Measurements from ENCODE around the gene ZNF3. TPM values are rescaled to one million over a fixed set of nuclear protein-coding genes. Genes with fewer than 3 reads are reported as not detected.

The ZNF3 gene
- total RNA-seq, 1 donor, result 37.4 TPM

DNA sequence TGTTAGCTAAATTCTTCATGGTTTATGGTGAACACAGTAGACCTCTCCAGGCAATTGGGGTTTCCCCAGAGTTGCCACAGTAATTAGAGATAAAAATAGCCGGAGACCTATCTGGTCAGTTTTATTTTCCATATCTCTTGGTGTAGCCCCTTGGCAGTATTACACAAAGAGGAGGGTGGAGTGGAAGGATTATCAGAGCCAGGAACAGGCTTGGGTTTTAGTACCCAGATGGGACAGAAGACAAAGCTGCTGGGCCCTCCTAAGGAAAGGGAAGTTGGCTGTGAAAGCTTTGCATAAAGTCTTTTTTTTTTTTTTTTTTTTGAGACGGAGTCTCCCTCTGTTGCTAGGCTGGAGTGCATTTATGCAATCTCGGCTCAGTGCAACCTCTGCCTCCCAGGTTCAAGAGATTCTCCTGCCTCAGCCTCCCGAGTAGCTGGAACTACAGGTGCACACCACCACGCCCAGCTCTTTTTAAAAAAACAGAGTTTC is 22.2 kb downstream of the ZNF3 start:
- Histone ChIP-seq H3K9me3 (ENCODE audit: low read depth, low read length) (no peaks in the 10 kb centered on the region), H3K4me1 (ENCODE audit: insufficient read depth, low read length) (no peaks in the 10 kb centered on the region), H3K4me3 (ENCODE audit: low read length) (no peak overlapping the region), H3K27me3 (ENCODE audit: insufficient read depth, low read length) (no peaks in the 10 kb centered on the region)

DNA sequence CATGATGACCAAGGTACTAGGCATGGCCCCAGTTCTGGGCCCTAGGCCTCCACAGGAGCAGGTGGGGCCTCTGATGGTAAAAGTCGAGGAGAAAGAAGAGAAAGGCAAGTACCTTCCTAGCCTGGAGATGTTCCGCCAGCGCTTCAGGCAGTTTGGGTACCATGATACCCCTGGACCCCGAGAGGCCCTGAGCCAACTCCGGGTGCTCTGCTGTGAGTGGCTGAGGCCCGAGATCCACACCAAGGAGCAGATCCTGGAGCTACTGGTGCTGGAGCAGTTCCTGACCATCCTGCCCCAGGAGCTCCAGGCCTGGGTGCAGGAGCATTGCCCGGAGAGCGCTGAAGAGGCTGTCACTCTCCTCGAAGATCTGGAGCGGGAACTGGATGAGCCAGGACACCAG is 24.5 kb downstream of the ZNF3 start:
- no peaks in the 10 kb centered on the region for H3K4me1 ChIP-seq (ENCODE audit: insufficient read depth, low read length)

DNA sequence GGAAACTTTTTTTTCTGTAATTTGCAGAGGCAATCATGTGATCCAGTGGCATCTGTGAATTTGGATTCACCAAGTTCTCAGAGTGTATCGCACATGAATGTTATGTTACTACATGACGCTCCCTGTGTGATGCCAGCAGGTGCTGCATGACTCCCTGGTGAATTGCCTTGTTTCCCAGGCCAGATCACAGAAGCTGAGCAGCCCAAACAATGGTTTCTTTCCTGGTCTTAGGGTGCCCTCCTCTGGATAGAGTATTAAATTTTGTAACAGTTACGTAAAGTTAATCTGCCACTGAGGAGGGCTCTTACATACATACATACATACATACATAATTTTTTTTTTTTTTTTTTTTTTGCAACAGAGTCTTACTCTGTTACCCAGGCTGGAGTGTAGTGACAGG is 28.3 kb downstream of the ZNF3 start:
- H3K27me3 ChIP-seq (ENCODE audit: insufficient read depth, low read length), result no peaks in the 10 kb centered on the region
- no peak overlapping the region for H3K4me3 ChIP-seq (ENCODE audit: low read length)
- no peaks in the 10 kb centered on the region for H3K9me3 ChIP-seq (ENCODE audit: low read depth, low read length)
- peaks cover 12% of the 10 kb centered on the region for H3K4me1 ChIP-seq (ENCODE audit: insufficient read depth, low read length)

More for the DNA sequence above, 24.5 kb downstream of the ZNF3 start:
- H3K4me3 ChIP-seq (ENCODE audit: low read length), result no peak overlapping the region
- no peaks in the 10 kb centered on the region for H3K27me3 ChIP-seq (ENCODE audit: insufficient read depth, low read length)
- H3K9me3 ChIP-seq (ENCODE audit: low read depth, low read length), result no peaks in the 10 kb centered on the region

DNA sequence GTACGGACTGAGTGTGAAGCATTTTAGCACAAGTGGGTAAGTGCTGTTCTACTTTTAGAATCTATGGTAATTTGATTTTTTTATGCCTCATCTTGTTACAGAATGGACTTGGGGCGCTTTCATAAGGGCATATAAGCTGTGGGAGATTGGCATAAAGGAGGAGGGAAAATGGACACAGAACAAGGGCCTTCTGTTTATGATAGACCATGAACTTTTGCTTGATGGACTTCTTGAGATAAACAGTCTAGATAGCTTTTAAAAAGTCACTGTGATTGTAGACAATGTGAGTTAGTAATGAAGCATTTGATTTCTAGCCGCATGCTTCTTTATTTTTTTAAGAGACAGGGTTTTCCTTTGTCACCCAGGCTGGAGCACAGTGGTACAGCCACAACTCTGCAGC is 29.9 kb downstream of the ZNF3 start:
- no peak overlapping the region for H3K4me3 ChIP-seq (ENCODE audit: low read length)
- H3K27me3 ChIP-seq (ENCODE audit: insufficient read depth, low read length), result no peaks in the 10 kb centered on the region
- no peaks in the 10 kb centered on the region for H3K9me3 ChIP-seq (ENCODE audit: low read depth, low read length)
- H3K4me1 ChIP-seq (ENCODE audit: insufficient read depth, low read length), result peaks cover 12% of the 10 kb centered on the region

DNA sequence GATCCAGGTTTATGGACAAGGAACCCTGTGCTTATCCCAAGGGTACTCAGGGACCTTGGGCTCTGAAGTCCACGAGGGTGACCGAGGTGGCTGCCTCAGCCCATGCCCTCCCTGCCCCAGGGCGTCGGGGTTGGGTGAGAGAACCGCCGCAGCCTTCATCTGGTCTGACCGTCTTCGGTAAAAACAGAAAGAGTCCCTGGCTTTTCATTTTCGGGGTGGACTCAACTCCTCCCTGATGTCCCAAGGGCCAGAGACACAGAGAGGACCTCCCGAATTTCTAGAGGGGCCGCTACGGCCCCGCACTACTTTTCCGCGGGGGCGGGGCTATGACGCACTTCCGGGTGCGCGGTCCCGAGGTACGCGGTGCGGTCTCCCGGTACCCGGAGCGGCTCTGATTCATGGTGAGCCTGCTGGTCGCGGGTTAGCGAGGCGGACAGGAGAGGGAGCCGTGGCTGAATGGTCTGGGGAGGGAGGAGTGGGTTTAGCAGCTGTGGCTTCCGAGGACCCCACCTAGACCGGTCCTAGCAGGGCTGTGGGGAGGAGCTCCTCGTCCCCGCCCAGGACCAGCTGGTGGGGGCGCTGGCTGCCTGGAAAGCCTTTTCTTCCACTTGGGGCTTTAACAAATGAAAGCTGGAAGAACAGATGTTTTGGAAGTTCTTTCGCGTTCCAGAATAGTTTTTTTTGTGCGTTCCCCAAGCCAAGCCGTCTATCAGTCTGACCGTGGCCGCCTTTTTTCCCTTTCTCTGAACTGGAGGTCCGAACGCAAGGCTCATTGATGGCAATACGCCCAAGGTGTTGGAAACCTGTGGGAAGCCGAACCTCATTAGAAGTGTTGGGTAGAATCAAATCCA is 31.9 kb downstream of the ZNF3 start, which contains the start of gene ZSCAN21:
Gene ZSCAN21 (plus strand): TSS at position 334 of the 851 bp plus-strand sequence. CDS start 7,233 bp downstream, outside the sequence.
- no peaks in the 10 kb centered on the region for H3K9me3 ChIP-seq (ENCODE audit: low read depth, low read length)
- H3K4me3 ChIP-seq (ENCODE audit: low read length), result peak within 1 kb of the TSS; percentile 95
- no peaks in the 10 kb centered on the region for H3K27me3 ChIP-seq (ENCODE audit: insufficient read depth, low read length)
- H3K4me1 ChIP-seq (ENCODE audit: insufficient read depth, low read length), result peaks cover 15% of the 10 kb centered on the region

DNA sequence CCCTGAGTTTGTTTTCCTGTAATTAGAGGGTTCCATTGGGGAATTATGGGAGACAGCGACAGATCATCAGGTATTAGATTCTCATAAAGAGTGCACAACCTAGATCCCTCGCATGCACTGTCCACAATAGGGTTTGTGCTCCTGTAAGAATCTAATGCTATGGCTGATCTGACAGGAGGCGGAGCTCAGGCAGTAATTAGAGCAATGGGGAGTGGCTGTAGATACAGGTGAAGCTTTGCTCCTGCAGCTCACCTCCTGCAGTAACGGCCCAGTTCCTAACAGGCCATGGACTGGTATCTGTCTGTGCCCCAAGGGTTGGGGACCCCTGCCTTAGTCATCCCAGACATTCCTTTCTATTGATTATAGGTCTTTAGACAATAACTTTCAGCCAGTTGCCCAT is 32.8 kb downstream of the ZNF3 start:
- Histone ChIP-seq H3K9me3 (ENCODE audit: low read depth, low read length) (no peaks in the 10 kb centered on the region), H3K4me3 (ENCODE audit: low read length) (no peak overlapping the region), H3K4me1 (ENCODE audit: insufficient read depth, low read length) (peaks cover 15% of the 10 kb centered on the region), H3K27me3 (ENCODE audit: insufficient read depth, low read length) (no peaks in the 10 kb centered on the region)

DNA sequence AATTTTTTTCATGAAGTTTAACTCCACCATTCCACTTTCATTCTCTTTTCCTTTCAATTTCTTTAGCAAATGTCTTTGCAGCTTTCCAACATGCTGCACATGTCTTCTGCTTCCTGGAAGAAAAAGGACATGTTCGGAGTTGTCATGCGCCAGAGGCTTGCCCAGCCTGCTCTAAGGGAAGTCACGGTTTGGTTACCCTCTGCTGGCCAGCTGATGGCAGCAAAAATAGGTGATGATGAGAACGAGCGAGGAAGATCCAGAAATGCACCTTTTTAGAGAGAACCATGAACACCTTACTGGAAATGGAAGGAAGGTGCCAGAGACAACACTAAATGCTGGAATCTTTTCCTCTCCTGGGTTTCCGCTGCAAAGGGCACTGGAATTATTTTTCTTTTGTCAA is 36.8 kb downstream of the ZNF3 start:
- Histone ChIP-seq H3K27me3 (ENCODE audit: insufficient read depth, low read length) (no peaks in the 10 kb centered on the region), H3K4me3 (ENCODE audit: low read length) (no peak overlapping the region), H3K9me3 (ENCODE audit: low read depth, low read length) (no peaks in the 10 kb centered on the region), H3K4me1 (ENCODE audit: insufficient read depth, low read length) (peaks cover 7% of the 10 kb centered on the region)

DNA sequence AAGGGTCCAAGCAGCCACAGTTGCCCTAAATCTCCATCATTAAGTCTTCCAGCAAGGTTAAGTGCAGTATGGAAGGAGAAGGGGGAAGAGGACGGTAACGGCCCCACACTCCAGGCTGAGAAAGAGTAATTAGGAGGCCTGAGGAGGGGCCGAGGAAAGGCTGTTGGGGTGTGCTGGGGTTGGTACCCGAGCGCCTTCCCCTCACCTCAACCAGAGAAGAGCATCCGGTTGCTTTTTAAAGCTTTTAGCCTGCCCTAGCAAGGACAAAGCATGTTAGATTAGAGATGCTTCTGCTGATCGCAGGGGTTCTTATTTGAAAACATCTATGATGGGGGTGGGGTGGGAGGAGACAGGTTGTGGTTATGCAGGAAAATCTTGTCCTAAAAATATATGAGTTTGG is 40.9 kb downstream of the ZNF3 start:
- Histone ChIP-seq H3K4me3 (ENCODE audit: low read length) (no peak overlapping the region), H3K27me3 (ENCODE audit: insufficient read depth, low read length) (no peaks in the 10 kb centered on the region), H3K9me3 (ENCODE audit: low read depth, low read length) (no peaks in the 10 kb centered on the region)

DNA sequence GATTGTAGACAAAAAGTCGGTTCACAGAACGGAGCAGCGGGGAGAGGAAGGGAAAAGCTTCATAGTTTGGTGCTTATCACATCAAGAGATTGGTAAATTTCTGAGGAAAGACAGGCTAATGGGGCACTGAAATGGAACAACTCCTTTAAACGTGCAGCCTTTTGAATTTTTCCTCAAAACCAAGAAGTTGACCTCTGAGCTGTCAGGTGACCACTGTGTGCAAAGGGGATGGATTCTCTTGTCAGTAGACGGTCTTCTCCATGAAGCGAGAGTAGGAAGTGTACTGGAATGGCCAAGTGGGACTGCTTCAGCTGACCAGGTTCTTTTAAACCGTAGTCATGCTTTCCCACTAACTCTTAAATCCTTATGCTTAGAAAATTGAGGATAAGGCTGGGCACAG is 43.2 kb downstream of the ZNF3 start:
- H3K4me1 ChIP-seq (ENCODE audit: insufficient read depth, low read length), result no peaks in the 10 kb centered on the region

More for the DNA sequence above, 40.9 kb downstream of the ZNF3 start:
- peaks cover 3% of the 10 kb centered on the region for H3K4me1 ChIP-seq (ENCODE audit: insufficient read depth, low read length)

DNA sequence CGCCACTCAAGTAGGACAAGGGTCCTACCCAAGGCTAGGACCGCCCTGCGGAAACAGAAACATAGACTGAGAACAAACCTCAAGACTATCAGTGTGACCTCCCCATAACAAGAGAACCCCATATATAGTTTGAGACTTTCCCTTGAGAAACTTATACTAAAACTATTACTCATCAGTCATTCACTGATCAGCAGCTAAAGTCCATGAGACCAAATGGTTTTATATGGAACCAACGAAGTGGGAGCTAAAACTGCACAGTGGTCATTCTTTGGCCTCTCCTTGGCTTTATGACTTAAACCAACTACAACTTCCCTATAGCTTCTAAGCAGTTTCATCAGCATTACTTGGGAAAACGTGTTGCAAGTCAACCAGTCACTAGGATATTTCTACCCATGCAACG is 45.6 kb downstream of the ZNF3 start:
- H3K4me3 ChIP-seq (ENCODE audit: low read length), result no peak overlapping the region
- no peaks in the 10 kb centered on the region for H3K4me1 ChIP-seq (ENCODE audit: insufficient read depth, low read length)
- H3K9me3 ChIP-seq (ENCODE audit: low read depth, low read length), result no peaks in the 10 kb centered on the region
- H3K27me3 ChIP-seq (ENCODE audit: insufficient read depth, low read length), result no peaks in the 10 kb centered on the region

More for the DNA sequence above, 43.2 kb downstream of the ZNF3 start:
- Histone ChIP-seq H3K4me3 (ENCODE audit: low read length) (no peak overlapping the region), H3K9me3 (ENCODE audit: low read depth, low read length) (no peaks in the 10 kb centered on the region), H3K27me3 (ENCODE audit: insufficient read depth, low read length) (no peaks in the 10 kb centered on the region)

DNA sequence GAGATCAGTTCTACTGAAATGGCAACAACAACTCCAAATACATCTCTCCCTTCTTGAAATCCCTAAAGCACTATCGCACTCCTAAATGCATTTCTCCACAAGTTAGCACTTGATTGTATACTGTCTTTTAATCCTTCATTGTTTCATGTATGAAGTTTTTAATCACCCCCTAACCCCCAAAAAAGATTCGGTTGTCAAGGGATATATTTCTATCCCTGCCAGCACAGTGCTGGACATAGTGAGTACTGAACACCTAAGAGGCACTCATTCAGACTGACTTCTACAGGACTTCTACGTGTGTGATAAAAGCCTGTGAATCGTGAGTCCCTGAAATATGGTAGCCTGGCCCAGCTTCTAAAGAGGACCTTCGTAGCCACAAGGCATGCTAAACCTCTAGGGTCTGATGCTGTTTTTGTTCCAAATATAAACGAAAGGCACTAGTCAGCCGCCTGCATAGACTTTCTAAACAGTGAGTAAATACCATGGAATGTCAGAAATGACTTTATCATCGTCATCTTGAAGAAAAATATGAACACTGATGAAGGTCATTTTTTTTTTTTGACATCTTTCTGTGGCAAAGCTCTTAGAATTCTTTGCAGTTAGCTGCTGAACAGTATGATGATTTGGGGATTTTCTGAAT is 46.5 kb downstream of the ZNF3 start:
- Histone ChIP-seq H3K9me3 (ENCODE audit: low read depth, low read length) (no peaks in the 10 kb centered on the region), H3K27me3 (ENCODE audit: insufficient read depth, low read length) (no peaks in the 10 kb centered on the region), H3K4me1 (ENCODE audit: insufficient read depth, low read length) (no peaks in the 10 kb centered on the region), H3K4me3 (ENCODE audit: low read length) (no peak overlapping the region)

DNA sequence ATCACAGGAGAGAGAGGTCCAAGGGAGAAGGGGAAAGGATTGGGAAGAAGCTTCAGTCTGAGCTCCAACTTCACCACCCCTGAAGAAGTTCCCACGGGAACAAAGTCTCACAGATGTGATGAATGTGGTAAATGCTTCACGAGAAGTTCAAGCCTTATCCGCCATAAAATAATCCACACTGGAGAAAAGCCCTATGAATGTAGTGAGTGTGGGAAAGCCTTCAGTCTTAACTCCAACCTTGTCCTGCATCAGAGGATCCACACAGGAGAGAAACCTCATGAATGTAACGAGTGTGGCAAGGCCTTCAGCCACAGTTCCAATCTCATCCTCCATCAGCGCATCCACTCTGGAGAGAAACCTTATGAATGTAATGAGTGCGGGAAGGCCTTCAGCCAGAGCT is 48.0 kb downstream of the ZNF3 start:
- H3K4me1 ChIP-seq (ENCODE audit: insufficient read depth, low read length), result no peaks in the 10 kb centered on the region
- no peaks in the 10 kb centered on the region for H3K27me3 ChIP-seq (ENCODE audit: insufficient read depth, low read length)
- H3K9me3 ChIP-seq (ENCODE audit: low read depth, low read length), result no peaks in the 10 kb centered on the region
- H3K4me3 ChIP-seq (ENCODE audit: low read length), result no peak overlapping the region

DNA sequence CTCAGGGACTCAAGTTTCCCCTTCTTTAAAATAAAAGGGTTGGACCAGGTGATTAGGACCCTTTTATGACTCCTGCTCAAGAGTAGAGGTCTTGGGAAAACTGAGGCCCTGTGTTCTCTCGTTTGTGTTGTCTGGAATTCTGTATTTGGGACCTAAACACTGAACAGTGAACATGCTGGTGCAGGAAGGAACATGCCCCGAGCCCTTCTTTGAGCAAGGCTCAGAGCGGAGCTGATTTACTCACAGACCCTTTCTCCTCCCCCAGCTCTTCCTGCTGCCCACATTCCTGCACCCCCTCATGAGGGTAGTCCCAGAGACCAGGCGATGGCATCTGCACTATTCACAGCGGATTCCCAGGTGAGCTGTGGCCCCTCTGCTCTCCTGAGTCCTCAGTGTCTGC is 51.9 kb downstream of the ZNF3 start:
- no peak overlapping the region for H3K4me3 ChIP-seq (ENCODE audit: low read length)
- H3K4me1 ChIP-seq (ENCODE audit: insufficient read depth, low read length), result no peaks in the 10 kb centered on the region
- no peaks in the 10 kb centered on the region for H3K27me3 ChIP-seq (ENCODE audit: insufficient read depth, low read length)
- no peaks in the 10 kb centered on the region for H3K9me3 ChIP-seq (ENCODE audit: low read depth, low read length)

DNA sequence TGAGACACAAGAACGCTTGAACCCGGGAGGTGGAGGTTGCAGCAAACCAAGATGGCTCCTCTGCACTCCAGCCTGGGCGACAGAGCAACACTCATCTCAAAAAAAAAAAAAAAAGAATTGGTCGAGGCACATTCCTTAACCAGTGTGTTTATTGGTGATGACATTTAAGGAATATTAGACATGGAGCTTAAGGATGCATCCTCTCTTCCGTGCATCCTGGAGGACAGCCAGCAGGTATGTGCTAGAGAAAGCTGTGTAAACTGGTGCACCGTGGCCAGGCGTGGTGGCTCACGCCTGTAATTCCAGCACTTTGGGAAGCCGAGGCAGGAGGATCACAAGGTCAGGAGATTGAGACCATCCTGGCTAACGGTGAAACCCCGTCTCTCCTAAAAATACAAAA is 54.3 kb downstream of the ZNF3 start:
- H3K9me3 ChIP-seq (ENCODE audit: low read depth, low read length), result no peaks in the 10 kb centered on the region
- no peaks in the 10 kb centered on the region for H3K27me3 ChIP-seq (ENCODE audit: insufficient read depth, low read length)
- H3K4me1 ChIP-seq (ENCODE audit: insufficient read depth, low read length), result no peaks in the 10 kb centered on the region
- no peak overlapping the region for H3K4me3 ChIP-seq (ENCODE audit: low read length)

DNA sequence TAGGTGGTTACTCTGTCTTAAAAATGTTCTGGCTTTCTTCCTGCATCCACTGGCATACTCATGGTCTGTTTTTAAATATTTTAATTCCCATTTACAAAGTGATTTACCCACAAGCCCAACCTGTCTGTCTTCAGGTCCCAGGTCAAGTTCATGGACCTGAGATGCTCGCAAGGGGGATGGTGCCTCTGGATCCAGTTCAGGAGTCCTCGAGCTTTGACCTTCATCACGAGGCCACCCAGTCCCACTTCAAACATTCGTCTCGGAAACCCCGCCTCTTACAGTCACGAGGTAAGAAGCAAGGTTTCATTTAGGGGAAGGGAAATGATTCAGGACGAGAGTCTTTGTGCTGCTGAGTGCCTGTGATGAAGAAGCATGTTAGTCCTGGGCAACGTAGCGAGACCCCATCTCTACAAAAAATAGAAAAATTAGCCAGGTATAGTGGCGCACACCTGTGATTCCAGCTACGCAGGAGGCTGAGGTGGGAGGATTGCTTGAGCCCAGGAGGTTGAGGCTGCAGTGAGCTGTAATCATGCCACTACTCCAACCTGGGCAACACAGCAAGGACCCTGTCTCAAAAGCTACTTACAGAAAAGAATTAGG is 57.4 kb downstream of the ZNF3 start:
- H3K4me3 ChIP-seq (ENCODE audit: low read length), result no peak overlapping the region
- H3K4me1 ChIP-seq (ENCODE audit: insufficient read depth, low read length), result no peaks in the 10 kb centered on the region
- no peaks in the 10 kb centered on the region for H3K27me3 ChIP-seq (ENCODE audit: insufficient read depth, low read length)
- H3K9me3 ChIP-seq (ENCODE audit: low read depth, low read length), result no peaks in the 10 kb centered on the region

Measured in mononuclear cell (primary cell).